HG02970 (cell line): ENCODE results near the gene AGPAT4.
"Not testable (repeated sequence)": the region's sequence is repeated elsewhere in the genome, so short reads cannot be mapped to it uniquely, and the experiment has no call there.

Experiments
- ATAC-seq: cut with Tn5 transposase; IDR thresholded peaks from one replicate; pipeline ENCODE4 v1.9.1; 2021; ENCODE audit warnings: mild to moderate bottlenecking, moderate library complexity, moderate number of reproducible peaks; ENCODE audit not compliant: unreplicated experiment, low FRiP score

Gene AGPAT4

GRCh38 chr6:161210857-161211256 is 63.0 kb downstream of the AGPAT4 start:
- ATAC-seq: no peak

GRCh38 chr6:161207200-161207599 is 66.7 kb downstream of the AGPAT4 start:
- ATAC-seq: no peak

GRCh38 chr6:161204866-161205557 is 68.8 kb downstream of the AGPAT4 start:
- no peak for ATAC-seq

- no peak for ATAC-seq
Measured at GRCh38 chr6:161200610-161201370, 73.1 kb downstream of the AGPAT4 start.

- no peak for ATAC-seq
Measured at GRCh38 chr6:161199850-161200249, 74.0 kb downstream of the AGPAT4 start.

GRCh38 chr6:161198783-161199460 is 74.9 kb downstream of the AGPAT4 start:
- no peak for ATAC-seq

GRCh38 chr6:161198176-161198575 is 75.7 kb downstream of the AGPAT4 start:
- no peak for ATAC-seq

- no peak for ATAC-seq
Measured at GRCh38 chr6:161195386-161195785, 78.5 kb downstream of the AGPAT4 start.

- no peak for ATAC-seq
Measured at GRCh38 chr6:161194374-161194773, 79.5 kb downstream of the AGPAT4 start.

- ATAC-seq: no peak
Measured at GRCh38 chr6:161192636-161193411, 81.0 kb downstream of the AGPAT4 start.

- no peak for ATAC-seq
Measured at GRCh38 chr6:161191671-161192070, 82.2 kb downstream of the AGPAT4 start.

GRCh38 chr6:161191007-161191406 is 82.9 kb downstream of the AGPAT4 start:
- ATAC-seq: no peak

GRCh38 chr6:161189891-161190290 is 84.0 kb downstream of the AGPAT4 start:
- ATAC-seq: no peak

- no peak for ATAC-seq
Measured at GRCh38 chr6:161188547-161189465, 85.1 kb downstream of the AGPAT4 start.

GRCh38 chr6:161186173-161186769 is 87.6 kb downstream of the AGPAT4 start:
- no peak for ATAC-seq

- ATAC-seq: no peak
Measured at GRCh38 chr6:161181121-161181520, 92.7 kb downstream of the AGPAT4 start.

- not testable (repeated sequence) for ATAC-seq
Measured at GRCh38 chr6:161178155-161178554, 95.7 kb downstream of the AGPAT4 start.

- ATAC-seq: not testable (repeated sequence)
Measured at GRCh38 chr6:161176428-161176827, 97.4 kb downstream of the AGPAT4 start.

GRCh38 chr6:161172769-161173168 is 101.1 kb downstream of the AGPAT4 start:
- not testable (repeated sequence) for ATAC-seq
